Measurements from ENCODE around the gene SDE2. TPM values are rescaled to one million over a fixed set of nuclear protein-coding genes. Genes with fewer than 3 reads are reported as not detected.

SDE2 gene
- total RNA-seq, 4 donors from 2014 or later = 16.1 to 27.3 (median 23.6) TPM

DNA sequence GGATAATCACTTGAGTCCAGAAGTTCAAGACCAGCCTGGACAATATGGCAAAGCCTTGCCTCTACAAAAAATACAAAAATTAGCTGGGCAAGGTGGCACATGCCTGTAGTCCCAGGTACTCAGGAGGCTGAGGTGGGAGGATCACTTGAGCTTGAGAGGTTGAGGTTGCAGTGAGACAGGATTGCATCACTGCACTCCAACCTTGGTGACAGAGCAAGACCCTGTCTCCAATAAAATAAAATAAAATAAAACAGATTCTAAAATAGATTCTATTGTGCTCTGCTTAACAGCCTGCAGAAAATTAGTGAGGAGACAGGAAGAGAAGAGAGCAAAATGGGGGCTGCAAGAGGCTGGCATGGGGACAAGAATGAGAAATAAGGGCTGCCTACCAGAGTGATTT lies 7.5 kb upstream of the SDE2 start:
- TF ChIP-seq, protein P1, sequence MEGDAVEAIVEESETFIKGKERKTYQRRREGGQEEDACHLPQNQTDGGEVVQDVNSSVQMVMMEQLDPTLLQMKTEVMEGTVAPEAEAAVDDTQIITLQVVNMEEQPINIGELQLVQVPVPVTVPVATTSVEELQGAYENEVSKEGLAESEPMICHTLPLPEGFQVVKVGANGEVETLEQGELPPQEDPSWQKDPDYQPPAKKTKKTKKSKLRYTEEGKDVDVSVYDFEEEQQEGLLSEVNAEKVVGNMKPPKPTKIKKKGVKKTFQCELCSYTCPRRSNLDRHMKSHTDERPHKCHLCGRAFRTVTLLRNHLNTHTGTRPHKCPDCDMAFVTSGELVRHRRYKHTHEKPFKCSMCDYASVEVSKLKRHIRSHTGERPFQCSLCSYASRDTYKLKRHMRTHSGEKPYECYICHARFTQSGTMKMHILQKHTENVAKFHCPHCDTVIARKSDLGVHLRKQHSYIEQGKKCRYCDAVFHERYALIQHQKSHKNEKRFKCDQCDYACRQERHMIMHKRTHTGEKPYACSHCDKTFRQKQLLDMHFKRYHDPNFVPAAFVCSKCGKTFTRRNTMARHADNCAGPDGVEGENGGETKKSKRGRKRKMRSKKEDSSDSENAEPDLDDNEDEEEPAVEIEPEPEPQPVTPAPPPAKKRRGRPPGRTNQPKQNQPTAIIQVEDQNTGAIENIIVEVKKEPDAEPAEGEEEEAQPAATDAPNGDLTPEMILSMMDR (IDR thresholded peaks at IDR 0.05; ENCODE audit: low read depth) = no peak

DNA sequence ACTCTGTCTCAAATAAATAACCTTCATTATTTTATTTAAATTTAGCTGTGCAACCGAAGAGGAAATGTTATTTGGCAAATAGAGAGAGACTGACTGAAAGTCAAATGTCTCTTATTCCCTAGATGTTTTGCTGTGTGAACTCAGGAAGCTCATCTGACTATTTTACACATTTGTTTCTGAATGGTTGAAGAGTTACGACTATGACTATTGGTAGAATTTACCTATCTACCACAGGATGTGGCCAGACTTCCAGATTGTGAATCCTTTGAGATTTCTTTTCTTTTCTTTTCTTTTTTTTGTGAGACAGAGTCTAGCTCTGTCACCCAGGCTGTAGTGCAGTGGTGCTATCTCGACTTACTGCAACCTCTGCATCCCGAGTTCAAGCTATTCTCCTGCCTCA lies 5.3 kb upstream of the SDE2 start:
- TF ChIP-seq, protein P1 (IDR thresholded peaks at IDR 0.05; ENCODE audit: low read depth) = no peak

DNA sequence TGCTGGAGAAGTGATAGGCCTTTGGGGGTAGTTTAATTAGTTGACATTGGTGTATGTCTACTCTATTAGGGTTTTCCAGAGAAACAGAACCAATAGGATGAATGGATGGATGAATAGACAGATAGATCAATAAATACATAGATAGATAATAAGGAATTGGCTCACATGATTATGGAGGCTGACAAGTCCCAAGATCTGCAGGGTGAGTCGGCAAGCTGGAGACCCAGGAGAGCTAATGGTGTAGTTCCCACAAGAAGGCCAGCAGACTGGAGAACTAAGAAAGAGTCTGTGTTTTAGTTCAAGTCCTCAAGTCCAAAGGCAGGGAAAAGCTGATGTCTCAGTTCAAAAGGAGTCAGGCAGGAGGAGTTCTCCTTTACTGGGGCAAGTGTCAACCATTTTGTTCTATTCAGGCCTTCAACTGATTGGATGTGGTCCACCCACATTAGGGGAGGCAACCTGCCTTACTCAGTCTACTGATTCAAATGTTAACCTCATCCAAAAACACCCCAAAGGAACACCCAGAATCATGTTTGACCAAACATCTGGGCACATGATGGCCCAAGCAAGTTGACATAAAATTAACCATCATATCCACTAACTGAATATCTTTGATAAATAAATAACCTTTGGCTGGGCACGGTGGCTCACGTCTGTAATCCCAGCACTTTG lies 4.5 kb upstream of the SDE2 start:
- TF ChIP-seq, protein P1 (IDR thresholded peaks at IDR 0.05; ENCODE audit: low read depth) = no peak

DNA sequence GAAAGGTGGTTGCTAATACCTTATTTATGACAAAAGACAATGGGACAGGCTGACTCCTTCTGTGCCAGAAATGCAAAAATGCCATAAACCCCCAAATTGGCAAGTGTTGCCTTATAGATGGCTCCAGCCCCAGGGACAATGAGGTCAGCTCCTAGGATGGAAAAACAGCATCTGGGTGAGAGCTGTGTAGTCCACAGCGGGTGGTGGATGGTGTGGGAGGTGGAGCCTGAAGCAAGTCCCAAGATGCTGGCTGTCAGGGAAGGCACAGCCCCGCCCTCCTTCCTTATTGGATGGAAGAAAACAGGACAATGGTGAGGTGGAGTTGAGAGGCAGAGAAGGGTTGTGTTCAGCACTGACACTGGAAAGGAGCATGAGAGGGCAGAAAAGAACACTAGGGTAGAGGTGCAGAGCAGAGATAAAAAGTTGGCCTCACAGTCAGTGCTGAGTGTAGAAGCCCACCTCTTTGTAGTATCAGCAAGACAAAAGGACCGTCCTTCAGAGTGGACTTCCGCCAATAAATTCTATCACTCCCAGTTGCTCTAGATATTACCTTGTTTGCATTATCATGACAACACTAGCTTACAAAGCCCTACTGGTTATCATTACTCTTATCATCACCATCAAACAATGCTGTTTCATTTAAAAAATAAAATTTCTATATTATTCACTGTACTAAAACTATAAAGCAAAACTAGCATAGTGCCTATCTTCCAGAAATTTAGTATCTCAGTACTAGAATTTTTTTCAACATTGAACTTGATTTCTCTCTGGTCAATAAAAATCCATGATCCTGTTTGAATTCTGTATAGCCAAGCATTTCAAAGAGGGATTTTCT lies 3.7 kb upstream of the SDE2 start:
- TF ChIP-seq, protein P1 (IDR thresholded peaks at IDR 0.05; ENCODE audit: low read depth) = no peak

DNA sequence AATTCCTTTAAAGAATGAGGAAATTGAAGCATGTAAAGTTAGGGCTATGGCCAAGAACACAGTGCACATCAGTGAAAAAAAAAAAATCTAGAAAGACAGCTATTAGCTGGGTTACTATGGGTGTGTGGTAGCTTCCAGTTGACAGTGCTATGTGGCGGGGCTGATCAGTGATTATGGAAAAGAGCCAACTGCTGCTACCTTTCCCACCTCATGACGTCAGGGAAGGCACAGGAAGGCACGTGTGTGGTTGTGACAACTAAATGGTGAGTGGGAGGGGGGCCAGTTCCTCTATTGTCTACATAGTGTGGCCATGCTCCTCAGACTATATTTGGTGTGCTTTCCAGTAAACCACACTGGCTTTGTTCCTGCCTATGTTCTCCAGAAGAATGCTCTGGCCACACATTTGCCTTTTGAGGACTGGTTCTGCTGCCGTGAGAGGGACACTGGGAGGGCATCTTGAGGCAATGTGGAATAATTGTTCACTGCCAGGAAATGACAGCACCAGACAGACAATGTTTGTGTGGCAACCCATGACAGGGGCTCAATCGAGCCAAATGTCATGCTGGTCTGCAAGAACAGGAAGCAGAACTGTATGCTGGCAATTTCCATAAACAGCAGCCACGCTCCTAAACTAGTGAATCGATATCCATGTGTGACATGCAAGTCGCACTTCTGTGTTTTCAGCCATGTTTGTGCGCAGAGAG lies 3.0 kb upstream of the SDE2 start:
- TF ChIP-seq, protein P1 (IDR thresholded peaks at IDR 0.05; ENCODE audit: low read depth) = no peak

DNA sequence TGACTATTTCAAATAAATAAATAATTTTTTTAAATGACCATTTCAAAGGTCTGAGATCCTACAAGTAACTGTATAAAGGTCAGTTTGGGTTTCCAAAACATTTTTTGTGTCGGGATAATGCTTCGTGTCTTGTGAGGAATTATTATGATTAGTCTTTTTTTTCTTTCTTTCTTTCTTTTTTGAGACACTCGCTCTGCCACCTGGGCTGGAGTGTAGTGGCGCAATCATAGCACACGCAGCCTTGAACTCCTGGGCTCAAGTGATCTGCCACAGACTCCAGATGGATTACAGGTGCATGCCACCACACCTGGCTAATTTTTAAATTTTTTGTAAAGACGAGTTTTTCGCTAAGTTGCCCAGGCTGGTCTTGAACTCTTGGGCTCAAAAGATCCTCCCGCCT lies 1.9 kb upstream of the SDE2 start:
- TF ChIP-seq, protein P1 (IDR thresholded peaks at IDR 0.05; ENCODE audit: low read depth) = no peak

DNA sequence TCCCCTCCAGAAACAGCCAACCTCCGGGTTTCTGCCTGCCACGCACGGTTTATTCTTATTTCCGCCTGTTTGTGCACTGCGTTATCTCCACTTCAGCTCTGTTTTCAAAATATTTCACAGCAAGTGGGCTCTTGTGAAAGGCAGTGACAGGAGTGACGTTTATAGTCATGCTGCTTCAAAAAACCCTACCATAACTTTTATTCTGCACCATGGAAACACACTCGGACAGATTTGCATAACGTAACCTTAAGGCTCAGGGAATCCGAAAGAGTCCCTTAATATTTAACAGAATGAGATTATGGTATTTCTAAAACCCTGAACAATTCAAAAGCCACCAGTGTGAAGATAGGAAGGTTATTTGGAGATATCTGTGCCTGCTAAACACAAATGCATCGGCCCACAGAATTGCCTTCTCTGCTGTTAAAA lies 782 bp upstream of the SDE2 start:
- TF ChIP-seq, protein P1 (IDR thresholded peaks at IDR 0.05; ENCODE audit: low read depth) = no peak
